Measurements from ENCODE around the gene ZMYND12. TPM values are rescaled to one million over a fixed set of nuclear protein-coding genes. Genes with fewer than 3 reads are reported as not detected.

ZMYND12 gene
- total RNA-seq, 1 donor from 2014 or later = 0.23 TPM

- Histone ChIP-seq H3K36me3 (ENCODE audit: insufficient read depth, low read length) (no peaks in the 10 kb centered on the region), H3K4me3 (ENCODE audit: insufficient read depth, low read depth, low read length) (no peak overlapping the region), H3K9ac (ENCODE audit: low read length) (no peak overlapping the region), H3K4me1 (ENCODE audit: insufficient read depth, low read length) (peaks cover 12% of the 10 kb centered on the region), H3K4me2 (ENCODE audit: low read length) (no peak overlapping the region), H3K27ac (ENCODE audit: low read depth, low read length) (no peak overlapping the region), H3K27me3 (ENCODE audit: insufficient read depth, low read length) (peaks cover 16% of the 10 kb centered on the region), H3K79me2 (ENCODE audit: insufficient read depth, low read length) (no peaks in the 10 kb centered on the region), H4K20me1 (ENCODE audit: insufficient read depth, low read length) (no peaks in the 10 kb centered on the region), H2AFZ (ENCODE audit: low read depth, low read length) (no peak overlapping the region), H3K9me3 (ENCODE audit: insufficient read depth, low read depth, low read length) (no peaks in the 10 kb centered on the region)
- H3K9me3 Mint-ChIP-seq (ENCODE audit: unreplicated experiment) = no peaks in the 10 kb centered on the region
- peak overlapping the region; percentile 83 for H3K27ac Mint-ChIP-seq (ENCODE audit: unreplicated experiment)
- no peak overlapping the region for H3K4me3 Mint-ChIP-seq (ENCODE audit: unreplicated experiment)
- no peaks in the 10 kb centered on the region for H3K36me3 Mint-ChIP-seq (ENCODE audit: low read depth, unreplicated experiment)
- no peak for TF ChIP-seq EZH2 (IDR thresholded peaks at IDR 0.05; ENCODE audit: insufficient read depth, low read length)
- TF ChIP-seq CTCF (IDR thresholded peaks at IDR 0.05; ENCODE audit: insufficient read depth, low read depth, low read length) = no peak
- DNase-seq (ENCODE audit: low read depth) (peak; percentile 20), FAIRE-seq (no peak)
- peaks cover 34% of the 10 kb centered on the region for H3K4me1 Mint-ChIP-seq (ENCODE audit: low read depth, unreplicated experiment)
- H3K27me3 Mint-ChIP-seq (ENCODE audit: low read depth, unreplicated experiment) = no peaks in the 10 kb centered on the region
These were observed 31.6 kb downstream of the ZMYND12 start for GRCh38 chr1:42424201-42424600.

- H3K36me3 ChIP-seq (ENCODE audit: insufficient read depth, low read length) = no peaks in the 10 kb centered on the region
- no peak for DNase-seq (ENCODE audit: low read depth)
- no peak for FAIRE-seq
- H3K4me3 ChIP-seq (ENCODE audit: insufficient read depth, low read depth, low read length) = no peak overlapping the region
- no peaks in the 10 kb centered on the region for H3K79me2 ChIP-seq (ENCODE audit: insufficient read depth, low read length)
- H3K9me3 Mint-ChIP-seq (ENCODE audit: unreplicated experiment) = no peaks in the 10 kb centered on the region
- no peak overlapping the region for H3K9ac ChIP-seq (ENCODE audit: low read length)
- H3K27me3 Mint-ChIP-seq (ENCODE audit: low read depth, unreplicated experiment) = no peaks in the 10 kb centered on the region
- H3K4me1 Mint-ChIP-seq (ENCODE audit: low read depth, unreplicated experiment) = peaks cover 35% of the 10 kb centered on the region
- H3K4me1 ChIP-seq (ENCODE audit: insufficient read depth, low read length) = peaks cover 12% of the 10 kb centered on the region
- H3K9me3 ChIP-seq (ENCODE audit: insufficient read depth, low read depth, low read length) = no peaks in the 10 kb centered on the region
- no peaks in the 10 kb centered on the region for H4K20me1 ChIP-seq (ENCODE audit: insufficient read depth, low read length)
- H3K36me3 Mint-ChIP-seq (ENCODE audit: low read depth, unreplicated experiment) = no peaks in the 10 kb centered on the region
- TF ChIP-seq CTCF (IDR thresholded peaks at IDR 0.05; ENCODE audit: insufficient read depth, low read depth, low read length) (no peak), EZH2 (IDR thresholded peaks at IDR 0.05; ENCODE audit: insufficient read depth, low read length) (no peak)
- H3K27ac ChIP-seq (ENCODE audit: low read depth, low read length) = no peak overlapping the region
- H2AFZ ChIP-seq (ENCODE audit: low read depth, low read length) = no peak overlapping the region
- H3K27ac Mint-ChIP-seq (ENCODE audit: unreplicated experiment) = peak overlapping the region; percentile 77
- H3K27me3 ChIP-seq (ENCODE audit: insufficient read depth, low read length) = peaks cover 16% of the 10 kb centered on the region
- H3K4me3 Mint-ChIP-seq (ENCODE audit: unreplicated experiment) = no peak overlapping the region
- no peak overlapping the region for H3K4me2 ChIP-seq (ENCODE audit: low read length)
These were observed 32.1 kb downstream of the ZMYND12 start for GRCh38 chr1:42423681-42424080.

GRCh38 chr1:42422737-42423136 is 33.1 kb downstream of the ZMYND12 start:
- Mint-ChIP-seq H3K4me1 (ENCODE audit: low read depth, unreplicated experiment) (peaks cover 39% of the 10 kb centered on the region), H3K36me3 (ENCODE audit: low read depth, unreplicated experiment) (no peaks in the 10 kb centered on the region), H3K9me3 (ENCODE audit: unreplicated experiment) (no peaks in the 10 kb centered on the region), H3K27ac (ENCODE audit: unreplicated experiment) (no peak overlapping the region), H3K4me3 (ENCODE audit: unreplicated experiment) (no peak overlapping the region), H3K27me3 (ENCODE audit: low read depth, unreplicated experiment) (no peaks in the 10 kb centered on the region)
- Histone ChIP-seq H3K36me3 (ENCODE audit: insufficient read depth, low read length) (no peaks in the 10 kb centered on the region), H3K27me3 (ENCODE audit: insufficient read depth, low read length) (peaks cover 16% of the 10 kb centered on the region), H2AFZ (ENCODE audit: low read depth, low read length) (no peak overlapping the region), H3K4me3 (ENCODE audit: insufficient read depth, low read depth, low read length) (no peak overlapping the region), H3K79me2 (ENCODE audit: insufficient read depth, low read length) (no peaks in the 10 kb centered on the region), H3K4me1 (ENCODE audit: insufficient read depth, low read length) (peaks cover 12% of the 10 kb centered on the region), H3K9ac (ENCODE audit: low read length) (no peak overlapping the region), H3K27ac (ENCODE audit: low read depth, low read length) (no peak overlapping the region), H3K4me2 (ENCODE audit: low read length) (no peak overlapping the region), H3K9me3 (ENCODE audit: insufficient read depth, low read depth, low read length) (no peaks in the 10 kb centered on the region), H4K20me1 (ENCODE audit: insufficient read depth, low read length) (no peaks in the 10 kb centered on the region)
- no peak for DNase-seq (ENCODE audit: low read depth)
- no peak for FAIRE-seq
- TF ChIP-seq EZH2 (IDR thresholded peaks at IDR 0.05; ENCODE audit: insufficient read depth, low read length) (no peak), CTCF (IDR thresholded peaks at IDR 0.05; ENCODE audit: insufficient read depth, low read depth, low read length) (no peak)
